Renal pelvis (tissue), 4 donors: ENCODE results near the gene MADCAM1. TPM values are rescaled to one million over a fixed set of nuclear protein-coding genes. Genes with fewer than 3 reads are reported as not detected.

Experiments used
- DNase-seq: peaks from one replicate; pipeline ENCODE4 v3.0.0-alpha.2; 2013
- polyA plus RNA-seq, 3 donors: library from polyadenylated mRNA; unstranded; fragments of 120-200 nt; gene quantifications; one replicate each; pipeline ENCODE4 v1.2.1, GENCODE V29; 2013; ENCODE audit not compliant: insufficient read length in 3 of 3

MADCAM1 gene
- polyA plus RNA-seq, 3 donors, result 5.3 to 7.0 (median 5.7) TPM

- no peak for DNase-seq
These were observed 10.6 kb upstream of the MADCAM1 start for GRCh38 chr19:485583-486236.

GRCh38 chr19:488505-489417 is 7.5 kb upstream of the MADCAM1 start:
- DNase-seq, result peak; percentile 95

GRCh38 chr19:489418-490196 is 6.7 kb upstream of the MADCAM1 start:
- DNase-seq, result no peak

- no peak for DNase-seq
These were observed 5.0 kb upstream of the MADCAM1 start for GRCh38 chr19:491146-491741.

GRCh38 chr19:492091-492531 is 4.2 kb upstream of the MADCAM1 start:
- no peak for DNase-seq

- no peak for DNase-seq
These were observed 2.7 kb upstream of the MADCAM1 start for GRCh38 chr19:493391-494170.

- DNase-seq, result no peak
These were observed 1.9 kb upstream of the MADCAM1 start for GRCh38 chr19:494171-495080.

- no peak for DNase-seq
These were observed 1.2 kb upstream of the MADCAM1 start for GRCh38 chr19:495081-495401.

- no peak for DNase-seq
These were observed 729 bp upstream of the MADCAM1 start for GRCh38 chr19:495402-496111.

GRCh38 chr19:496986-497385 is 700 bp downstream of the MADCAM1 start:
- no peak for DNase-seq

- DNase-seq, result no peak
These were observed 1.2 kb downstream of the MADCAM1 start for GRCh38 chr19:497491-497868.

GRCh38 chr19:497869-498510 is 1.7 kb downstream of the MADCAM1 start:
- no peak for DNase-seq

GRCh38 chr19:498511-498891 is 2.2 kb downstream of the MADCAM1 start:
- no peak for DNase-seq

GRCh38 chr19:498977-499623 is 2.8 kb downstream of the MADCAM1 start:
- DNase-seq, result no peak

GRCh38 chr19:501646-502045 is 5.4 kb downstream of the MADCAM1 start:
- no peak for DNase-seq

- DNase-seq, result no peak
These were observed 8.3 kb downstream of the MADCAM1 start for GRCh38 chr19:504616-505015.

- peak; percentile 92 for DNase-seq
These were observed 10.4 kb downstream of the MADCAM1 start for GRCh38 chr19:506404-507285.
